HCT116 (cell line): ENCODE results near the gene FGF14. TPM values are rescaled to one million over a fixed set of nuclear protein-coding genes. Genes with fewer than 3 reads are reported as not detected.
A peak's percentile ranks its signal among the peaks of the same experiment; 100 is the strongest.

ENCODE experiments used
- ATAC-seq: fragments of 200-7000 bp; cut with Tn5 transposase; 2 replicates; pipeline ENCODE4 v1.9.1; 2020; ENCODE audit warnings: mild to moderate bottlenecking, moderate library complexity
- BruUV-seq: library from RNA; stranded (reverse); fragments of 400-500 nt; replicated peaks from 2 replicates; lab custom pipeline; 2021; lab: Mats Ljungman, UMichigan
- CTCF ChIA-PET: fragments of 300-600 bp; sonication (Branson Sonifier 250); formaldehyde crosslinking; loops from one replicate; lab custom pipeline; 2021; ENCODE audit warnings: antibody characterized with exemption; lab: Charles Lee
- POLR2A ChIA-PET: fragments of 300-600, 350-600 bp; sonication (Branson Sonifier 250); formaldehyde crosslinking; loops from one replicate; lab custom pipeline; 2021; ENCODE audit warnings: antibody characterized with exemption; lab: Charles Lee
- RAD21 ChIA-PET, 2 experiments: fragments of 300-600 bp; sonication (Branson Sonifier 250); formaldehyde crosslinking; loops; one replicate each; lab custom pipeline; 2023; ENCODE audit warnings: low total read pairs in 2 of 2; ENCODE audit not compliant: uncharacterized antibody in 2 of 2, unreplicated experiment in 2 of 2, low non-redundant PET in 1 of 2; lab: Charles Lee
- DNase-seq: peaks from one replicate; pipeline ENCODE4 v3.0.0-alpha.2; 2010; ENCODE audit warnings: low read depth, low spot score
- H2AFZ ChIP-seq: fragments of 200-600 bp; shearing (Covaris generic), sonication (generic); 2 replicates; pipeline ENCODE4 v1.6.1; 2017; ENCODE audit warnings: low read depth, mixed run types, mixed read lengths, antibody characterized with exemption, low read length; ENCODE audit not compliant: poor library complexity, severe bottlenecking
- H3K27ac ChIP-seq: 2 replicates; pipeline ENCODE4 v1.5.1; 2012; ENCODE audit warnings: low read depth, low read length
- H3K27me3 ChIP-seq: fragments of 200-600 bp; sonication (generic); 2 replicates; pipeline ENCODE4 v1.6.1; 2016; ENCODE audit warnings: mixed run types, low read length, mixed read lengths; ENCODE audit not compliant: insufficient read depth
- H3K36me3 ChIP-seq, 2 experiments: fragments of 200-500 bp in 1 of 2; fragments of 200-600 bp in 1 of 2; sonication (Bioruptor generic) in 1 of 2; sonication (generic) in 1 of 2; 2 replicates each; pipeline versions ENCODE4 v1.5.1 to v1.6.1; 2014 to 2016; ENCODE audit warnings: low read length in 2 of 2, inconsistent platforms in 1 of 2, mixed read lengths in 1 of 2, mixed run types in 1 of 2; ENCODE audit not compliant: insufficient read depth in 2 of 2, control insufficient read depth in 1 of 2
- H3K4me1 ChIP-seq, 2 experiments: fragments of 200-600 bp in 1 of 2; sonication (generic) in 1 of 2; 2 replicates each; pipeline versions ENCODE4 v1.5.1 to v1.6.1; 2012 to 2017; ENCODE audit warnings: low read length in 2 of 2, inconsistent platforms in 1 of 2, mild to moderate bottlenecking in 1 of 2, mixed read lengths in 1 of 2, mixed run types in 1 of 2, moderate library complexity in 1 of 2; ENCODE audit not compliant: insufficient read depth in 2 of 2, control insufficient read depth in 1 of 2
- H3K4me2 ChIP-seq: fragments of 200-600 bp; sonication (generic); 2 replicates; pipeline ENCODE4 v1.6.1; 2017; ENCODE audit warnings: mixed run types, low read length, mixed read lengths
- H3K4me3 ChIP-seq, 2 experiments: fragments of 200-600 bp in 1 of 2; sonication (generic) in 1 of 2; replicated peaks in 1 of 2; 2 replicates each; pipeline ENCODE4 v1.5.1; 2011 to 2016; ENCODE audit warnings: low read length in 2 of 2, control low read depth in 1 of 2, low read depth in 1 of 2, mild to moderate bottlenecking in 1 of 2, mixed read lengths in 1 of 2, mixed run types in 1 of 2
- H3K79me2 ChIP-seq: fragments of 200-600 bp; sonication (generic); 2 replicates; pipeline ENCODE4 v1.6.1; 2017; ENCODE audit warnings: mild to moderate bottlenecking, mixed run types, low read length, moderate library complexity, mixed read lengths; ENCODE audit not compliant: insufficient read depth
- H3K9ac ChIP-seq: fragments of 200-600 bp; sonication (generic); 2 replicates; pipeline ENCODE4 v1.6.1; 2016; ENCODE audit warnings: low read length, mixed read lengths
- H3K9me2 ChIP-seq: fragments of 200-600 bp; sonication (generic), shearing (Covaris generic); 2 replicates; pipeline ENCODE4 v1.6.1; 2017; ENCODE audit warnings: mixed run types, mild to moderate bottlenecking, moderate library complexity; ENCODE audit not compliant: insufficient read depth
- H3K9me3 ChIP-seq, 2 experiments: fragments of 200-500 bp in 1 of 2; fragments of 200-600 bp in 1 of 2; sonication (Bioruptor generic) in 1 of 2; sonication (generic) in 1 of 2; 2 replicates each; pipeline ENCODE4 v1.6.1; 2014 to 2017; ENCODE audit warnings: low read length in 2 of 2, mixed read lengths in 2 of 2, inconsistent platforms in 1 of 2, low read depth in 1 of 2, mild to moderate bottlenecking in 1 of 2, mixed run types in 1 of 2, moderate library complexity in 1 of 2; ENCODE audit not compliant: control insufficient read depth in 1 of 2, insufficient read depth in 1 of 2
- H4K20me1 ChIP-seq: fragments of 200-600 bp; sonication (generic), shearing (Covaris generic); 2 replicates; pipeline ENCODE4 v1.6.1; 2017; ENCODE audit warnings: mixed run types, mild to moderate bottlenecking, moderate library complexity; ENCODE audit not compliant: insufficient read depth
- CBX3 ChIP-seq: IDR thresholded peaks from 2 replicates; pipeline ENCODE4 v1.6.1; 2012; ENCODE audit warnings: low read depth
- CEBPB ChIP-seq: IDR thresholded peaks from 2 replicates; pipeline ENCODE4 v1.6.1; 2012; ENCODE audit warnings: low read depth
- EGR1 ChIP-seq: IDR thresholded peaks from 2 replicates; pipeline ENCODE4 v1.6.1; 2012; ENCODE audit warnings: low read depth
- ELF1 ChIP-seq: IDR thresholded peaks from 2 replicates; pipeline ENCODE4 v1.6.1; 2012; ENCODE audit warnings: low read depth, borderline replicate concordance
- EZH2 ChIP-seq: fragments of 200-600 bp; sonication (generic); IDR thresholded peaks from 2 replicates; pipeline ENCODE4 v1.6.1; 2017; ENCODE audit warnings: antibody characterized with exemption, mixed run types
- JUND ChIP-seq: IDR thresholded peaks from 2 replicates; pipeline ENCODE4 v1.6.1; 2012
- POLR2AphosphoS5 ChIP-seq: IDR thresholded peaks from 2 replicates; pipeline ENCODE4 v1.6.1; 2011; ENCODE audit warnings: mild to moderate bottlenecking, low read depth, low read length, moderate library complexity
- RAD21 ChIP-seq: IDR thresholded peaks from 2 replicates; pipeline ENCODE4 v1.6.1; 2012; ENCODE audit warnings: low read depth, mild to moderate bottlenecking
- SIN3A ChIP-seq: IDR thresholded peaks from 2 replicates; pipeline ENCODE4 v1.6.1; 2012; ENCODE audit warnings: low read depth
- SP1 ChIP-seq: IDR thresholded peaks from 2 replicates; pipeline ENCODE4 v1.6.1; 2012; ENCODE audit warnings: low read depth
- ZFX ChIP-seq: fragments of 450-650 bp; IDR thresholded peaks from 2 replicates; pipeline ENCODE4 v1.6.1; 2017
- intact Hi-C: fragments of 100-400 bp; cut with micrococcal nuclease; formaldehyde crosslinking; loops from 2 replicates; pipeline ENCODE4 v1.10.0; 2022
- total RNA-seq: library from RNA; stranded (reverse); gene quantifications from one replicate; pipeline ENCODE4 v1.2.1, GENCODE V29; 2021; ENCODE audit not compliant: unreplicated experiment
- TF ChIP-seq, protein P1 (sequence below): IDR thresholded peaks from 2 replicates; pipeline ENCODE4 v1.6.1; 2012; ENCODE audit warnings: low read depth
- TF ChIP-seq, protein P2 (sequence below): IDR thresholded peaks from 2 replicates; pipeline ENCODE4 v1.6.1; 2012
- TF ChIP-seq, protein P3 (sequence below), 3 experiments: fragments of 200-600 bp in 1 of 3; sonication (generic) in 1 of 3; IDR thresholded peaks in 2 of 3; conservative IDR thresholded peaks in 1 of 3; 2 replicates each; pipeline ENCODE4 v1.5.1; 2012 to 2017; ENCODE audit warnings: low read depth in 2 of 3, low read length in 2 of 3, antibody characterized with exemption in 1 of 3, borderline replicate concordance in 1 of 3, control low read depth in 1 of 3, mild to moderate bottlenecking in 1 of 3, mixed read lengths in 1 of 3, mixed run types in 1 of 3, moderate library complexity in 1 of 3; ENCODE audit not compliant: insufficient read depth in 1 of 3
- TF ChIP-seq, protein P4 (sequence below): IDR thresholded peaks from 2 replicates; pipeline ENCODE4 v1.6.1; 2012

The FGF14 gene
- total RNA-seq, 1 experiment from 2014 or later, result not detected

DNA sequence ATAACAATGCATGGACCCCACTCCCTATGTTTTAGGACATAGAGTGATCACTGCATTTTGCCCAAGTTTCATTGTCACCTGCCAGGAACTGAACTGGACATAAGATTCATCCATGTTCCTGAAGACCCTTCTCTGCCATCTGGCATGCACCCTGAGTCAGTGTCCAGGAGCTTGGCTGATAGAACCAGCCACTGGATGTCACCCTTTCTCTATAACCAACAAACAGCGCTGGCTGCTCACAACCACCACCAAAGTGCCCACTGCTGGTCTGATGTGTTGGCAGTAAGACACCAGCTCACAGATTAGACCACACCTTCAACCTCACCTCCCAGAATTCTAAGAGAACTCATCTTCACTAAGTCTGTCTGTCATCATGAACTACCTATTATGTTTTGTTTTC lies 616.0 kb downstream of the FGF14 start:
- Histone ChIP-seq H3K4me1 (no peaks in the 10 kb centered on the region), H3K27me3 (no peaks in the 10 kb centered on the region), H4K20me1 (no peaks in the 10 kb centered on the region), H3K9me3 (no peaks in the 10 kb centered on the region; a peak in 2 of 4 replicates)
- BruUV-seq, result no TSS peak
- RAD21 ChIA-PET, result no interaction called here
- TF ChIP-seq, protein P1, sequence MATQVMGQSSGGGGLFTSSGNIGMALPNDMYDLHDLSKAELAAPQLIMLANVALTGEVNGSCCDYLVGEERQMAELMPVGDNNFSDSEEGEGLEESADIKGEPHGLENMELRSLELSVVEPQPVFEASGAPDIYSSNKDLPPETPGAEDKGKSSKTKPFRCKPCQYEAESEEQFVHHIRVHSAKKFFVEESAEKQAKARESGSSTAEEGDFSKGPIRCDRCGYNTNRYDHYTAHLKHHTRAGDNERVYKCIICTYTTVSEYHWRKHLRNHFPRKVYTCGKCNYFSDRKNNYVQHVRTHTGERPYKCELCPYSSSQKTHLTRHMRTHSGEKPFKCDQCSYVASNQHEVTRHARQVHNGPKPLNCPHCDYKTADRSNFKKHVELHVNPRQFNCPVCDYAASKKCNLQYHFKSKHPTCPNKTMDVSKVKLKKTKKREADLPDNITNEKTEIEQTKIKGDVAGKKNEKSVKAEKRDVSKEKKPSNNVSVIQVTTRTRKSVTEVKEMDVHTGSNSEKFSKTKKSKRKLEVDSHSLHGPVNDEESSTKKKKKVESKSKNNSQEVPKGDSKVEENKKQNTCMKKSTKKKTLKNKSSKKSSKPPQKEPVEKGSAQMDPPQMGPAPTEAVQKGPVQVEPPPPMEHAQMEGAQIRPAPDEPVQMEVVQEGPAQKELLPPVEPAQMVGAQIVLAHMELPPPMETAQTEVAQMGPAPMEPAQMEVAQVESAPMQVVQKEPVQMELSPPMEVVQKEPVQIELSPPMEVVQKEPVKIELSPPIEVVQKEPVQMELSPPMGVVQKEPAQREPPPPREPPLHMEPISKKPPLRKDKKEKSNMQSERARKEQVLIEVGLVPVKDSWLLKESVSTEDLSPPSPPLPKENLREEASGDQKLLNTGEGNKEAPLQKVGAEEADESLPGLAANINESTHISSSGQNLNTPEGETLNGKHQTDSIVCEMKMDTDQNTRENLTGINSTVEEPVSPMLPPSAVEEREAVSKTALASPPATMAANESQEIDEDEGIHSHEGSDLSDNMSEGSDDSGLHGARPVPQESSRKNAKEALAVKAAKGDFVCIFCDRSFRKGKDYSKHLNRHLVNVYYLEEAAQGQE, result no peak
- TF ChIP-seq ZFX (no peak), POLR2AphosphoS5 (no peak), JUND (no peak), EGR1 (no peak), CEBPB (no peak), EZH2 (no peak), ELF1 (no peak), SP1 (no peak), SIN3A (no peak), CBX3 (no peak), RAD21 (peak; percentile 21; the same call in 1 of the 2 replicates)
- TF ChIP-seq, protein P2, sequence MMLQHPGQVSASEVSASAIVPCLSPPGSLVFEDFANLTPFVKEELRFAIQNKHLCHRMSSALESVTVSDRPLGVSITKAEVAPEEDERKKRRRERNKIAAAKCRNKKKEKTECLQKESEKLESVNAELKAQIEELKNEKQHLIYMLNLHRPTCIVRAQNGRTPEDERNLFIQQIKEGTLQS, result no peak
- TF ChIP-seq, protein P3, sequence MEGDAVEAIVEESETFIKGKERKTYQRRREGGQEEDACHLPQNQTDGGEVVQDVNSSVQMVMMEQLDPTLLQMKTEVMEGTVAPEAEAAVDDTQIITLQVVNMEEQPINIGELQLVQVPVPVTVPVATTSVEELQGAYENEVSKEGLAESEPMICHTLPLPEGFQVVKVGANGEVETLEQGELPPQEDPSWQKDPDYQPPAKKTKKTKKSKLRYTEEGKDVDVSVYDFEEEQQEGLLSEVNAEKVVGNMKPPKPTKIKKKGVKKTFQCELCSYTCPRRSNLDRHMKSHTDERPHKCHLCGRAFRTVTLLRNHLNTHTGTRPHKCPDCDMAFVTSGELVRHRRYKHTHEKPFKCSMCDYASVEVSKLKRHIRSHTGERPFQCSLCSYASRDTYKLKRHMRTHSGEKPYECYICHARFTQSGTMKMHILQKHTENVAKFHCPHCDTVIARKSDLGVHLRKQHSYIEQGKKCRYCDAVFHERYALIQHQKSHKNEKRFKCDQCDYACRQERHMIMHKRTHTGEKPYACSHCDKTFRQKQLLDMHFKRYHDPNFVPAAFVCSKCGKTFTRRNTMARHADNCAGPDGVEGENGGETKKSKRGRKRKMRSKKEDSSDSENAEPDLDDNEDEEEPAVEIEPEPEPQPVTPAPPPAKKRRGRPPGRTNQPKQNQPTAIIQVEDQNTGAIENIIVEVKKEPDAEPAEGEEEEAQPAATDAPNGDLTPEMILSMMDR (IDR thresholded peaks at IDR 0.05 in 2 of 3, conservative IDR thresholded peaks at IDR 0.05 in 1 of 3; ENCODE audit: borderline replicate concordance in 1 of 3, insufficient read depth in 1 of 3, low read depth in 2 of 3, low read length in 2 of 3), result peak in 2 of 3 experiments; percentile 12 to 18; a peak in 2 of 6 replicates
- TF ChIP-seq, protein P4, sequence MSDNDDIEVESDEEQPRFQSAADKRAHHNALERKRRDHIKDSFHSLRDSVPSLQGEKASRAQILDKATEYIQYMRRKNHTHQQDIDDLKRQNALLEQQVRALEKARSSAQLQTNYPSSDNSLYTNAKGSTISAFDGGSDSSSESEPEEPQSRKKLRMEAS, result no peak
- TF ChIP-seq, all 23 proteins: peak for 2
- no peaks in the 10 kb centered on the region for H3K36me3 ChIP-seq
- ATAC-seq (peak; percentile 54; the same call in 1 of the 2 replicates), DNase-seq (peak; percentile 10)
- H3K4me3 ChIP-seq, result no peak overlapping the region
- H3K27ac ChIP-seq, result no peak overlapping the region
- H3K9ac ChIP-seq, result no peak overlapping the region
- no peak overlapping the region for H2AFZ ChIP-seq
- CTCF ChIA-PET, result interaction anchor here (0.9 to 1.8 kb wide), 5 partner anchors 153 to 771 kb away, joined by 3 to 14 read pairs (median 4); no protein-coding TSS in a partner anchor
- H3K9me2 ChIP-seq, result no peaks in the 10 kb centered on the region
- intact Hi-C loops, result no loop called here
- POLR2A ChIA-PET, result no interaction called here
- H3K4me2 ChIP-seq, result no peak overlapping the region
- no peaks in the 10 kb centered on the region for H3K79me2 ChIP-seq
